ENCODE results near the gene IGF2.

- no peak for TF ChIP-seq POLR2A (IDR thresholded peaks at IDR 0.05)
- no peak for TF ChIP-seq CTCF (IDR thresholded peaks at IDR 0.05)
- no peak for TF ChIP-seq EP300 (IDR thresholded peaks at IDR 0.05)
- no peak for TF ChIP-seq POLR2AphosphoS5 (IDR thresholded peaks at IDR 0.05)
Observed at GRCh38 chr11:2115308-2115707, 23.9 kb downstream of the IGF2 start.
